ENCODE measurements around the gene ULK2. TPM values are rescaled to one million over a fixed set of nuclear protein-coding genes. Genes with fewer than 3 reads are reported as not detected.
A peak's percentile ranks its signal among the peaks of the same experiment; 100 is the strongest.

Gene ULK2
- total and polyA plus RNA-seq, 10 of the 15 experiments (the other 5 are each of a cell fraction or from before 2014, with no cell fraction given) = 0.29 to 5.3 (median 1.6) TPM

DNA sequence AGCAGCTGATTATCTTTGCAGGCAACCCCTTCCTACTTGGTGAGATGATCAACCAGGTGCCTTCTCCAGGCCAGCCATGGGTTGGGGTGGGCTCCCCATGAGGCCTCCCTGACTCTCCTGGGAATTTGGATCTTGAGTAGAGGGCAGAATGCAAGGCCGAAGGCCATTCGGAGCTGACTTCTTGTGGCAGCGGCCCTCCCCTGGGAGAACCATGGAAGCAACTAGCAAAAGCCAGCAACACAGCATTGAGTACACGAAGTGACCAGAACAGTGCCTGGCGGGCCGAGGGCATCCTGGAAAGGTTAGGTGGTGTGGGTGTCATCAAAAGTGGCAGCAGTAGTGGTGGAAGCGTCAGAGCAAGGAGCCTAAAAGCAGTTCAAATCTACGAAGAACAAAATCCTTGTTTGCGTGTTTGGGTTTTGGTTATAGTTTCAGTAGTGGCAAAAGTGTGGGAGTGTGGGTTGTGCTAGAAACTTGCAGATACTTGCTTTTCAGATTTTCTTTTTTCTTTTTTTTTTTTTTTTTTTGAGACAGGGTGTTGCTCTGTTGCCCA, 117.6 kb downstream of the ULK2 start:
- CTCF ChIA-PET = no interaction called here
- no peak overlapping the region; the same call in 1 of the 2 replicates for H3K4me2 ChIP-seq (ENCODE audit: control insufficient read depth, insufficient read depth)
- RAD21 ChIA-PET (ENCODE audit: unreplicated experiment) = no interaction called here
- no peaks in the 10 kb centered on the region for H3K79me2 ChIP-seq (ENCODE audit: control insufficient read depth, insufficient read depth, low read length)
- H3K9ac ChIP-seq (ENCODE audit: control insufficient read depth, insufficient read depth, low read length) = no peak overlapping the region
- H3K4me3 ChIP-seq = no peak overlapping the region
- POLR2A ChIA-PET = no interaction called here
- H3K27ac ChIP-seq (ENCODE audit: control insufficient read depth, insufficient read depth) = no peak overlapping the region
- SMC1A ChIA-PET (ENCODE audit: uncharacterized antibody, unreplicated experiment) = no interaction called here
- WGBS (ENCODE audit: insufficient coverage, insufficient replicate concordance, low lambda C conversion rate, missing lambda C conversion rate) = 52% methylated on average over 9 of the region's 9 CpGs
- H3K36me3 ChIP-seq (ENCODE audit: control insufficient read depth in 2 of 2, insufficient read depth in 2 of 2, low read length in 1 of 2) = no peaks in the 10 kb centered on the region
- FAIRE-seq (no peak), DNase-seq (ENCODE audit: low read depth, low spot score) (no peak), ATAC-seq (no peak)
- H3K27me3 ChIP-seq (replicated peaks in 1 of 2; ENCODE audit: control insufficient read depth in 2 of 2, insufficient read depth in 2 of 2, low read length in 1 of 2) = no peaks in the 10 kb centered on the region
- peaks cover 33% of the 10 kb centered on the region for H3K4me1 ChIP-seq (ENCODE audit: control insufficient read depth, insufficient read depth, low read length)
- in situ Hi-C loops (cut with MboI) (no loop called here), intact Hi-C loops (cut with micrococcal nuclease; ENCODE audit: unreplicated experiment) (no loop called here)
- no peaks in the 10 kb centered on the region for H4K20me1 ChIP-seq (ENCODE audit: control insufficient read depth, insufficient read depth)
- no peak overlapping the region; the same call in 1 of the 2 replicates for H2AFZ ChIP-seq (ENCODE audit: control insufficient read depth, low read depth, low read length)
- no peak for TF ChIP-seq FOXK2 (IDR thresholded peaks at IDR 0.05)
- TF ChIP-seq RUNX3 (IDR thresholded peaks at IDR 0.05; ENCODE audit: low read length) = peak; percentile 46
- TF ChIP-seq ZNF24 (IDR thresholded peaks at IDR 0.05) = no peak
- no peak for TF ChIP-seq CEBPB (IDR thresholded peaks at IDR 0.05; ENCODE audit: borderline replicate concordance in 1 of 2, low read depth in 2 of 2, low read length in 2 of 2)
- TF ChIP-seq, protein P1, sequence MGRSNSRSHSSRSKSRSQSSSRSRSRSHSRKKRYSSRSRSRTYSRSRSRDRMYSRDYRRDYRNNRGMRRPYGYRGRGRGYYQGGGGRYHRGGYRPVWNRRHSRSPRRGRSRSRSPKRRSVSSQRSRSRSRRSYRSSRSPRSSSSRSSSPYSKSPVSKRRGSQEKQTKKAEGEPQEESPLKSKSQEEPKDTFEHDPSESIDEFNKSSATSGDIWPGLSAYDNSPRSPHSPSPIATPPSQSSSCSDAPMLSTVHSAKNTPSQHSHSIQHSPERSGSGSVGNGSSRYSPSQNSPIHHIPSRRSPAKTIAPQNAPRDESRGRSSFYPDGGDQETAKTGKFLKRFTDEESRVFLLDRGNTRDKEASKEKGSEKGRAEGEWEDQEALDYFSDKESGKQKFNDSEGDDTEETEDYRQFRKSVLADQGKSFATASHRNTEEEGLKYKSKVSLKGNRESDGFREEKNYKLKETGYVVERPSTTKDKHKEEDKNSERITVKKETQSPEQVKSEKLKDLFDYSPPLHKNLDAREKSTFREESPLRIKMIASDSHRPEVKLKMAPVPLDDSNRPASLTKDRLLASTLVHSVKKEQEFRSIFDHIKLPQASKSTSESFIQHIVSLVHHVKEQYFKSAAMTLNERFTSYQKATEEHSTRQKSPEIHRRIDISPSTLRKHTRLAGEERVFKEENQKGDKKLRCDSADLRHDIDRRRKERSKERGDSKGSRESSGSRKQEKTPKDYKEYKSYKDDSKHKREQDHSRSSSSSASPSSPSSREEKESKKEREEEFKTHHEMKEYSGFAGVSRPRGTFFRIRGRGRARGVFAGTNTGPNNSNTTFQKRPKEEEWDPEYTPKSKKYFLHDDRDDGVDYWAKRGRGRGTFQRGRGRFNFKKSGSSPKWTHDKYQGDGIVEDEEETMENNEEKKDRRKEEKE (IDR thresholded peaks at IDR 0.05) = no peak
- no peak for TF ChIP-seq SMARCA5 (IDR thresholded peaks at IDR 0.05)
- TF ChIP-seq, protein P2, sequence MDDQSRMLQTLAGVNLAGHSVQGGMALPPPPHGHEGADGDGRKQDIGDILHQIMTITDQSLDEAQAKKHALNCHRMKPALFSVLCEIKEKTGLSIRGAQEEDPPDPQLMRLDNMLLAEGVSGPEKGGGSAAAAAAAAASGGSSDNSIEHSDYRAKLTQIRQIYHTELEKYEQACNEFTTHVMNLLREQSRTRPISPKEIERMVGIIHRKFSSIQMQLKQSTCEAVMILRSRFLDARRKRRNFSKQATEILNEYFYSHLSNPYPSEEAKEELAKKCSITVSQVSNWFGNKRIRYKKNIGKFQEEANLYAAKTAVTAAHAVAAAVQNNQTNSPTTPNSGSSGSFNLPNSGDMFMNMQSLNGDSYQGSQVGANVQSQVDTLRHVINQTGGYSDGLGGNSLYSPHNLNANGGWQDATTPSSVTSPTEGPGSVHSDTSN (IDR thresholded peaks at IDR 0.05; ENCODE audit: insufficient replicate concordance, low read depth, low read length) = no peak
- TF ChIP-seq STAT1 (conservative IDR thresholded peaks at IDR 0.05) = no peak
- no peak for TF ChIP-seq NR2C2 (IDR thresholded peaks at IDR 0.05; ENCODE audit: borderline replicate concordance, control insufficient read depth, insufficient read length, low read depth)
- TF ChIP-seq CREB1 (IDR thresholded peaks at IDR 0.05; ENCODE audit: low read depth) = 0 out of 2 replicates have a peak, but pooled peaks have one; percentile 31
- TF ChIP-seq, protein P3, sequence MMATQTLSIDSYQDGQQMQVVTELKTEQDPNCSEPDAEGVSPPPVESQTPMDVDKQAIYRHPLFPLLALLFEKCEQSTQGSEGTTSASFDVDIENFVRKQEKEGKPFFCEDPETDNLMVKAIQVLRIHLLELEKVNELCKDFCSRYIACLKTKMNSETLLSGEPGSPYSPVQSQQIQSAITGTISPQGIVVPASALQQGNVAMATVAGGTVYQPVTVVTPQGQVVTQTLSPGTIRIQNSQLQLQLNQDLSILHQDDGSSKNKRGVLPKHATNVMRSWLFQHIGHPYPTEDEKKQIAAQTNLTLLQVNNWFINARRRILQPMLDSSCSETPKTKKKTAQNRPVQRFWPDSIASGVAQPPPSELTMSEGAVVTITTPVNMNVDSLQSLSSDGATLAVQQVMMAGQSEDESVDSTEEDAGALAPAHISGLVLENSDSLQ (IDR thresholded peaks at IDR 0.05) = no peak
- TF ChIP-seq BCL11A (IDR thresholded peaks at IDR 0.05; ENCODE audit: low read depth, low read length) = no peak
- no TSS peak for BruUV-seq (replicated peaks)
- no peaks in the 10 kb centered on the region for H3K9me3 ChIP-seq (replicated peaks; ENCODE audit: control insufficient read depth, insufficient read depth, low read length)
